GM18517 (cell line): ENCODE measurements around the gene RBMS3.
"Not testable (repeated sequence)": the region's sequence is repeated elsewhere in the genome, so short reads cannot be mapped to it uniquely, and the experiment has no call there.

Experiments
- ATAC-seq: cut with Tn5 transposase; IDR thresholded peaks from one replicate; pipeline ENCODE4 v1.9.1; 2021; ENCODE audit warnings: mild to moderate bottlenecking, moderate library complexity; ENCODE audit not compliant: unreplicated experiment

Gene RBMS3

DNA sequence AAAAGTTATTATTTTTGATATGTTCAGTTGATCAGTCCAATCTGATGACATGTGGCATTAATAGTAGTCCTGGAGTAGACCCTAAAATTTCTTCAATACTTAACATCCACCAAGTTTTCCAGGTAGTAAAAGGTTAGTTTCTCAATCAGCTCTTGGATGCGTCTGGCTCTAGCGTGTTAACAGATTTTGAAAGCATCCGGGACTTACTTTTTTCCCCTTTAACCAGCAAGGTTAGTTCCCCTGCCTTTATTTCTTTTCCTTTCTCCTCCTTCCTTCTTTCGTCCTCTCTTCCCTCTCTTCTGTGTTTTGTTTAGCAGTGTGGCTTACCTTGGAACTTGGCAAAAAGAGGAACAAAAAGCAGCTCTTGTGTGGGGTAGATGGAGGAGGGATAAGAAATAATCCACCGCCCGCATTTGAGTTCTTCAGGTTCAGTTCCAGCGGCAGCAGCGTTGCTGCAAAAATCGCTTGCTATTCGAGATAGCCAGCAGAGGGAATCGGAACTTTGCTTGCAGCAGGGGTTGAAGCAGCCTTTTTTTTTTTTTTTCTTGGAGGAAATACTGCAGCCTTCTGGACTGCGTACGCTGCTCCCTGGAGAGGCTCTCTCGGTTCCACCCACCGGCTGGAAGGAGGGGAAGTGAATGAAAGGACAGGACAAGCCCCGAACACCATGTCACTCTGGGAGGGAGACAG, at the start of gene RBMS3:
TSS of gene RBMS3 (plus strand) at position 668 of the 690 bp plus-strand sequence.
- peak; percentile 43 for ATAC-seq

DNA sequence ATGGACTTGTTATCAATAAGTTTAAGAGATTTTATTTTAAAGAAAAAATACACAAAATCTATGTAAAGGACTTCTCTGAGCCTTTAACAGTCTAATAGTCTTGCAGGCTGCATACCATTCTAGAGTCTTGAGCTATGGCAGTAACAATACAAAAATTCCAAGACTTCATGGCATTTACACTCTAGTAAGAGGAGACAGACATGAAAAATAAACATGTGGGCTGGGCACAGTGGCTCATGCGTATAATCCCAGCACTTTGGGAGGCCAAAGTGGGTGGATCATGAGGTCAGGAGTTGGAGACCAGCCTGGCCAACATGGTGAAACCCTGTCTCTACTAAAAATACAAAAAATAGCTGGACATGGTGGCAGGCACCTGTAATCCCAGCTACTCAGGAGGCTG, 47.7 kb upstream of the RBMS3 start:
- ATAC-seq = not testable (repeated sequence)

DNA sequence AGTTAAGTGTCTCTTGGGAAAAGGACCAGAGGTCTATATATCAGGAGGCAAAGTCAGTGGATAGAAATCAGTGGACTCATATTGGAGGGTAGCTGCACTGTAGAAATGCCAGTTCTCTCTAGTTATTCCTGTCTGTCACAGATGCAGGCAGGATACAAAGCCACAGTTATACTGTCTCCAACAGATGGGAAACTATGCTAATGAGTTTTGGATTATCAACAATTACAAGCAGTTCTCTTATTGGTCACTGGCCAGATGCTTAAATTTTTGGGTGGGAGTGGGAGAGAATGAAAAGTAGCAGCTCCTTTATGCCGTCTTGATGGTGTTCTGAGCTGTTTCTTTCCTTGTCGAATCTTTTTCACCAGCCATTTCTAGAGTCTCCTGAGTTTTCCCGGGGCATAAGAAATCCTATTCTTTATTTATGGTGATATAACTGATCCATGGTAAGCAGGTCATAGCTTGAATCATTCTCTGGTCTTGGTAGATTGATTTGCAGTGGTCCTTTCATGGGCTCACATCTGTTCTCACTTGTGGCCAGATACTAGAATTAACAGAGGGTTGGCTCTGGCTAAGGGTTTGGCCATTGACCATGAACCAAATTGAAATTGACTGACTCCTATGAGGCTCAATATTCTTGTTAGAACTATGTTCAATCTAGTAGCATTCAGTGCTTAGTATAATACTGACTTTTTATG, 44.6 kb upstream of the RBMS3 start:
- ATAC-seq = no peak

GRCh38 chr3:29239376-29239775, 41.5 kb upstream of the RBMS3 start:
- no peak for ATAC-seq

DNA sequence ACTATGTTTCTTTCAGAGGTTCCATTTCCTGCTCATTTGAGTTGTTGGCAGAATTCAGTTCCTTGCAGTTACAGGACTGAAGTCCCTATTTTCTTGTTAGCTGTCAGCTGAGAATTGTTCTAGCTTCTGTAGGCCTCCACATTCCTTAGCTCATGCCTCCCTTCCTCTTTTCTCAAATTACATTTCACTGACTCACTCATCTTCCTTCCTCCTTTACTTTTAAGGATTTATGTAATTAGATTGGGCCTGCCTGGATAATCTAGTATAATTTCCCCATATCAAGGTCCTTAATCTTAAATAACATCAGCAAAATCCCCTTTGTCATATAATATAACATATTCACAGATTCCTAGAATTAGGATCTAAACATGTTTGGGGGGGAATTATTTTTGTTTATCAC, 40.6 kb upstream of the RBMS3 start:
- no peak for ATAC-seq

DNA sequence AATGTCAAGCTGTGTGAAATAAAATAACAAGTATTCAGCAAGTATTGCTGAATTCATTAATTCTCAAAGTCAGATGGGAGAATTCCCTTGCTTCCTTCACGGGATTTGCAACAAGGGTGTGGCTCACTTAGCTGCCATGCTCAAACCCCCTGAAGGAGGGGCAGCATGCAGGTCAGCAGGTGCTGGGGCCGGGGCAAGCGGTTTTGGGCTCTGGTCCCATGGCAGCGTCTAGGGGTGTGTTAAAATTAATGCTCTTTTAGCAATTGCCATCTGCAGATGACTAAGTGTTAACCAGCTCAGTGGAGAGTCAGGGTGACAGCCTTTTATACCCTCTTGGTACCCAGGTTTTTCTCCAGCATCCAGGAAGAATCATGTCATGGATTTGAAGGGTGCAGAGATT, 40.0 kb upstream of the RBMS3 start:
- no peak for ATAC-seq

DNA sequence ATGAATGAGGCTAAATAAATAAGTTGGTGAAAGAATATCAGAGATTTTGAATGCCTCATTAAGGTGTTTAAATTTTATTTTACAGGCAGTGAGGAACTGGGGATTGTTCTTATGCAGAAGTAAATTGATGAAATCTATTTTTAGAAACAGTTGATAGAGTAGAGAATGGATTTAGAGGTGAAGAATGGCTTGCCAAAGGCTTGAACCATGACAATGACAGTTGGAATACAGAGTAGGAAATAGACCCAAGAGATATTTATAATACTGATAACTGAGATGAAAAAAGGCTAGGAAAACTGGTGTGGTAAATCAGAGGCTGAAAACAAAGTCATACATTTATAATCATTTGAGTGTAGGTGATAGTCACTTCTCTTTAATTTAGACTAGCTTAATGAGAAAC, 39.0 kb upstream of the RBMS3 start:
- no peak for ATAC-seq

GRCh38 chr3:29242296-29242695, 38.6 kb upstream of the RBMS3 start:
- ATAC-seq = no peak

- ATAC-seq = no peak
Measured at GRCh38 chr3:29245441-29245840, 35.4 kb upstream of the RBMS3 start.

GRCh38 chr3:29247088-29247745, 33.7 kb upstream of the RBMS3 start:
- ATAC-seq = no peak

DNA sequence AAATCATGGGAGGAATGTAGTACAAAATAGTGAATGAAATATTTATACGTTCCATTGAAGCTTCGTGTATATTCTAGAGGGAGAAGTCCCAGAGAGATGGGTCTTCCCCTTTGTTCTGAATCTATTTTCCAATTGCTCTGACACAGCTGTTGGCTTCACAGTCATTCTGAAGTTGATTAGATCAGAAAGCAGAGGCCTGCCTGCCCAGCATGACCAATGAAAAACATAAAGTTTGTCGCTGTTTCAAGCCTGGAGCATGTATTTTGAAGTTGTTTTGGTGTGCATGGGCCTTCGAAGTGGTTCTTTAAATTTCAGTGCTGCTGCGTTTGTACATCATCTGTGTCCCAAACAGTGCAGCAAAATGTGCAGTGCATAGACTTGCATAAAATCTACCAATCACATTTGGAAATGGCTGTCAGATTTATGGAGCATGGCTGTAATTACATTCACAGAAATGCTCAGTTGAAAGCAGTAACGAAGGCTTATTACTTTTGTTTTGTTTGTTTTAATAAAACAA, 31.0 kb upstream of the RBMS3 start:
- ATAC-seq = no peak

GRCh38 chr3:29255854-29256696, 24.8 kb upstream of the RBMS3 start:
- ATAC-seq = no peak

- no peak for ATAC-seq
Measured at GRCh38 chr3:29258161-29258560, 22.7 kb upstream of the RBMS3 start.

DNA sequence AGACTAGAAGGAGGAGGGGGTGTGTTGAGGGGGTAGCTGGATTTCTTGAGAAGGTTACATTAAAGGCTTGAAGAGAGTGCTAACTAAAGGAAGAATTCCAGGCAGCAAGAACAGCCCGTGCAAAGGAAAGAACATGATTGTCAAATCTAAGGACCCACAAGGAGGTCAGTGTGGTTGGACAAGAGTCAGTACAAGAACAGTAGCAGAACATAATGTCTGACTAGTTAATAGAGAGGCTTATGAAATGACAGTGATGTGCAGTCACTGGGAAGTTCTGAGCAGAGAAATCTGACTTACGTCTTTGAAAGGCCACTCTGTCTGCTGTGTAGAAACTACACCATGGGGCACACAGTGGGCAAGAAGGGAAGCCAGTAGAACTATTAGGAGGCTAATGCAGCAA, 19.8 kb upstream of the RBMS3 start:
- no peak for ATAC-seq

GRCh38 chr3:29263476-29263875, 17.4 kb upstream of the RBMS3 start:
- ATAC-seq = no peak

DNA sequence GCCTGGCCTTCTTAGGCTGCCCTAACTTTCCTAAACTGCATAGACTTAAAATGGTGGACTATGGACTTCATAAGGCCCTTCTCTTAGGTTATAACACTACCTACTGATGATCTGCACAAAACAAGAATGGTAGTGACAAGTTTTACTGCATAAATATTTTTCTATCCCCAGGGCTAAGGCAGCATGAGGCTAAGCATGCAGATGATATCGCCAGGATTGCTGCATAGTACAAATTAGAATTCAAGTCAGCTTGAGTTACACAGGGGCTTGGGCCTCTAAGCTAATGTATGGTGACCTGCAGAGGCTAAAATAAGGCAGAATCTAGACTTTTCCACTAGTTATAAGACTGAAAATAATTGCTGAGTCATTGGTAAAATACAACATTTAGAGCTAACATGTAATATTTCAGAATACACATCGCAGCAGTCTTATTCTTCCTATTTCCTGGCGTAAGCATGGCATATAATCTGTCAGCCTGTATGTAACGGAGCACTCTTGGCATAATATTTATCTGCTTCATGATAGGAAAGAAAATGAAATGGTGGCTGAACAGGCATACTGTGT, 15.3 kb upstream of the RBMS3 start:
- ATAC-seq = no peak

- ATAC-seq = no peak
Measured at GRCh38 chr3:29267226-29267625, 13.6 kb upstream of the RBMS3 start.

DNA sequence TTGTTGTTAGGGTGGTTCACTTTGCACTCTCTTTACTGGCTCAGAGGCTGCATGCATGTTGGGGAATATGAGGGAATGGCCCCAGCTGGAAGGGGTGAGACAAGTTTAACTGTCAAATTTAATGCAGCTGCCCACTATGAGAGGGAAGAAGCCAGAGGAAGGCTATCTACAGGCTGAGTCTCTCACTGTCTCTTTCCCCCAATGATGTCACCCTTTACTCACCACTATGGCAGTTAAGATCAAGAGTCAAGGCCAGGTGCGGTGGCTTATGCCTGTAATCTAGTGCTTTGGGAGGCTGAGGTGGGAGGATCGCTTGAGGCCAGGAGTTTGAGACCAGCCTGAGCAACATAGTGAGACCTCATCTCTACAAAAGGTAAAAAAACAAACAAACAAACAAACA, 12.2 kb upstream of the RBMS3 start:
- ATAC-seq = no peak

DNA sequence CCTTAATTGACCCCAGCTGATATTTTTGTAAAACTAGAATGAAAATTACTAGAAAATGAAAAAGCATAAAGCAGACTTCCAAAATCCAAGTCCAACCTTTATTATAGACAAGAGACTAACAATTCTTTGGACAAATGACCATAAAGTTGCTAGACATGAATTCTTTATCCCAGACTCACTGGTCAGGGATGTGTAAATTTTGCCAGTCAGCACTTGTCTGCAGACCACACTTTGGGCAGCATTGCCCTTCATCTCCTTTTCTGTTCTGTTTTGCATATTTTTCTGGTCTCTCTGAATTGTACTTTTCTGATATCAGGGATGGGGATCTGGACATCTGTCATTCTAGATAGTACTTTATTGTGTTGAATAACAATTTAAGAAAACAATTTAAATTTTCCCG, 10.1 kb upstream of the RBMS3 start:
- no peak for ATAC-seq

GRCh38 chr3:29271475-29271874, 9.4 kb upstream of the RBMS3 start:
- ATAC-seq = no peak

DNA sequence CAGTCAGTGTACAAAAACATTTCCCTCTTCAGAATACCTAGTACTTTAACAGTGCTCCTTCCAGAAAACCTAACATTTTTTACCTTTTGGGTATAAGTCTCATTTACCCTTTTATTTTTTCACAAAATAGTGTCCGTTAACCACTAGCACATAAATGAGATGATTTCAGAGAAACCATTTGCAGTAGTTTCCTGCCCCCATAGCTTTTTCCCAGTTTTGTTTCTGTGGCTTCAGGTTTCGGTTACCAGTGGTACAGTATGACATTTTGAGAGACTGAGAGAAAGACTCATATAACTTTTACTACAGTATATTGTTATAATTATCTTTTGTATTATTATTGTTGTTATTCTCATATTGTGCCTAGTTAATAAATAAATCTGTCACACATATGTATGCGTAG, 6.2 kb upstream of the RBMS3 start:
- ATAC-seq = no peak
